ENCODE results near the gene TENM3.

GRCh38 chr4:182518421-182518820 is 275.2 kb downstream of the TENM3 start:
- TF ChIP-seq POLR2AphosphoS5 (IDR thresholded peaks at IDR 0.05; ENCODE audit: borderline replicate concordance, low read depth, low read length) (no peak), EZH2 (IDR thresholded peaks at IDR 0.05) (no peak)
